Astrocyte of the cerebellum (primary cell): ENCODE data around the gene FAM43A.

Source experiments
- DNase-seq: peaks from one replicate; pipeline ENCODE4 v3.0.0-alpha.2; 2011; ENCODE audit warnings: low read depth
- H3K4me3 ChIP-seq: 2 replicates; pipeline ENCODE4 v1.5.1; 2011; ENCODE audit warnings: mild to moderate bottlenecking, low read depth, low read length, moderate library complexity
- CTCF ChIP-seq: IDR thresholded peaks from 2 replicates; pipeline ENCODE4 v1.5.1; 2012; ENCODE audit warnings: low read length, low read depth, moderate library complexity, mild to moderate bottlenecking; ENCODE audit errors: missing control alignments
- in situ Hi-C: cut with HindIII; loops from 2 replicates; pipeline ENCODE4 v1.10.0; 2017; ENCODE audit warnings: low sequenced_read_pairs

Gene FAM43A

DNA sequence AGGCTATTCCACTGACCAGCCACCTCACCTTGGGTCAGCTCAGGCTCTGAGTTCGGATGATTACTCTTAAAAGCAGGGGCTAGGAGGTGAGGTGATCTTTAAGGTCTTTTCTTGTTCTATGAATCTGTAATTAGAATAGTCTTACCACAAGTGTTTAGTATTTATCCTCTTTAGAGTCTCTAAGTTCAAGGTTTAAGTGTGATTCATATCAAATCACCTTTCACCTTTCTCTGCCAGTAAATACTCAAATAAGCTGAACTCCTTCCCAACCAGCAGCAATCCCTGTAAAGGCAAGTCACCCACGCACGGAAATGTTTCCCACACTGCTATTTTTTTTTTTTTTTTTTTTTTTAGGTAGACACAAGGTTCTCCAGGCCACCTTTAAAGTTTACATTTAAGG, 37.9 kb upstream of the FAM43A start:
- no peak for DNase-seq
- in situ Hi-C loops, result no loop called here
- no peak overlapping the region for H3K4me3 ChIP-seq
- no peak for TF ChIP-seq CTCF

- no peak for DNase-seq
- in situ Hi-C loops, result no loop called here
- H3K4me3 ChIP-seq, result no peak overlapping the region
- no peak for TF ChIP-seq CTCF
These were observed 31.2 kb upstream of the FAM43A start for GRCh38 chr3:194654443-194654842.

DNA sequence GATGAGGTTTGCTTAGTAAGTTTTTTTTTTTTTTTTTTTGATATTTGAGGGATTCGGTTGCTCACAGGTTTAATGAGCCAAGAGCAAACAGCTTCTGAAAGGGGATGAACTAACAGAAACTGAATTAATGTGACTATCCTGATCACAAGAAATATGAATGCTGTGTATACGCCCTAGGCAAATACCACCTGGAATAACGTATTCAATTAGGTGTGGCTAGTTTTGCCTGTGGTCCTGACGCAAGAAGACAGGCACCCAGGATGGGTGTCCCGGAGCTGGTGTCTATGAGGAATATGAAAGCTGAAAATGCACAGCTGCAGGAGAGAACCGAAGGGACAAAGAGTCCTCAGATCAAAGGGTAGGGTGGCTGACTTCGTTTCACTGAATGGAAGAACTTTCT, 28.2 kb upstream of the FAM43A start:
- in situ Hi-C loops, result no loop called here
- no peak overlapping the region for H3K4me3 ChIP-seq
- DNase-seq, result no peak
- TF ChIP-seq CTCF, result no peak

DNA sequence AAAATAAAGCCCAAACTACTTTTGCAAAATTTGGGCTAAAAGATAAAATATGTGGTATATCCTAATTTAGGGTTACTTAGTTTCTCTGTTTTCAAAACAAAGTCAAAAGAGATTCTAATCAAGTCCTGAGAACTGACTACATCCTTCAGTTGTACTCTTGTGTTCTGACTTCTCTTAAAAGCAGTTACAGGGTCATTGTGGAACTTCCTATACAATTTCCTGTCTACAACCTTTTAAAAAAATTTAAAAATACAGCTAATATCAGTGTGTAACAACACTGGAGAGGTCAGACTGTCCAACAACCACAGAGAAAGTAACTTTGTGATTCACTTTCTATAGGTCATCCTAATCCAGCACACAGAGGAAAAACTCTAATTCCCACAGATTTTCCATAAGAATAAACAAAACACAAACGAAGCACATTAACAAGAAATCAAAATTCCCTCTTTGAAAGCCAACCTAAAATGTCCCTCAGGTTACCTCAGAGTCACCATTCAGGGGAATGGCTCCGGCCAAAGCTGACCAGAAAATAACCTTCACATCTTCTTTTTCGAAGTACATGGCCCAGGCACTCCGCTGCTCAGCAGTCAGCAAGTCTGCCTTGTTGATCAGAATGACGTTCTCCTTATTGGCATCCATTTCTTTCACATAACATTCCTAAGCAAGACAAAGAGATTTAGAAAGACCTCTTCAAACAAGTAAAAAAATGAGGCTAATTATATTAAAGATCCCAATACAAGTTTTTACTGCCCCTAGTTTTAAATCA, 27.0 kb upstream of the FAM43A start:
- in situ Hi-C loops, result no loop called here
- TF ChIP-seq CTCF, result no peak
- H3K4me3 ChIP-seq, result no peak overlapping the region
- DNase-seq, result no peak

GRCh38 chr3:194659778-194660177, 25.9 kb upstream of the FAM43A start:
- DNase-seq, result no peak
- no peak overlapping the region for H3K4me3 ChIP-seq
- no peak for TF ChIP-seq CTCF
- in situ Hi-C loops, result no loop called here

- DNase-seq, result no peak
- no peak overlapping the region for H3K4me3 ChIP-seq
- in situ Hi-C loops, result no loop called here
- no peak for TF ChIP-seq CTCF
These were observed 24.3 kb upstream of the FAM43A start for GRCh38 chr3:194661374-194661773.
